MM.1S (cell line): ENCODE data around the gene DCD.

Experiments
- DNase-seq: peaks from one replicate; pipeline ENCODE4 v3.0.0-alpha.2; 2015
- H2AFZ ChIP-seq: fragments of 300-600 bp; sonication (generic); 2 replicates; pipeline ENCODE4 v1.6.0; 2016; ENCODE audit warnings: antibody characterized with exemption, low read length
- H3F3A ChIP-seq: fragments of 300-600 bp; sonication (generic); 2 replicates; pipeline ENCODE4 v1.6.1; 2016; ENCODE audit warnings: mild to moderate bottlenecking, antibody characterized with exemption, low read length, moderate library complexity, mixed read lengths; ENCODE audit not compliant: insufficient read depth
- H3K27ac ChIP-seq: fragments of 300-600 bp; sonication (generic); 2 replicates; pipeline ENCODE4 v1.5.1; 2016; ENCODE audit warnings: mild to moderate bottlenecking, low read length
- H3K27me3 ChIP-seq: fragments of 300-600 bp; sonication (generic); replicated peaks from 2 replicates; pipeline ENCODE4 v1.6.0; 2016; ENCODE audit warnings: low read length; ENCODE audit not compliant: insufficient read depth
- H3K36me3 ChIP-seq: fragments of 300-600 bp; sonication (generic); replicated peaks from 2 replicates; pipeline ENCODE4 v1.6.1; 2016; ENCODE audit warnings: mild to moderate bottlenecking, low read length, mixed read lengths; ENCODE audit not compliant: insufficient read depth
- H3K4me1 ChIP-seq: fragments of 300-600 bp; sonication (generic); 2 replicates; pipeline ENCODE4 v1.6.1; 2016; ENCODE audit warnings: low read length, mixed read lengths
- H3K4me2 ChIP-seq: fragments of 300-600 bp; sonication (generic); 2 replicates; pipeline ENCODE4 v1.6.0; 2016; ENCODE audit warnings: low read depth, low read length
- H3K4me3 ChIP-seq: fragments of 300-600 bp; sonication (generic); 2 replicates; pipeline ENCODE4 v1.5.1; 2016; ENCODE audit warnings: low read length, mixed read lengths
- H3K79me2 ChIP-seq: fragments of 300-600 bp; sonication (generic); 2 replicates; pipeline ENCODE4 v1.6.1; 2016; ENCODE audit warnings: mixed run types, low read length, mixed read lengths
- H3K9ac ChIP-seq: fragments of 300-600 bp; sonication (generic); 2 replicates; pipeline ENCODE4 v1.6.1; 2016; ENCODE audit warnings: low read length, mixed read lengths
- H3K9me2 ChIP-seq: fragments of 300-600 bp; sonication (generic); replicated peaks from 2 replicates; pipeline ENCODE4 v1.6.1; 2016; ENCODE audit warnings: mild to moderate bottlenecking, low read length, mixed read lengths; ENCODE audit not compliant: insufficient read depth
- H3K9me3 ChIP-seq: fragments of 300-600 bp; sonication (generic); replicated peaks from 2 replicates; pipeline ENCODE4 v1.6.1; 2016; ENCODE audit warnings: mild to moderate bottlenecking, low read length, mixed read lengths; ENCODE audit not compliant: insufficient read depth
- H4K20me1 ChIP-seq: fragments of 300-600 bp; sonication (generic); 2 replicates; pipeline ENCODE4 v1.6.1; 2016; ENCODE audit warnings: mild to moderate bottlenecking, low read length, moderate library complexity, mixed read lengths; ENCODE audit not compliant: insufficient read depth
- EZH2 ChIP-seq: fragments of 300-600 bp; sonication (generic); optimal IDR thresholded peaks from 2 replicates; pipeline ENCODE3; 2017; ENCODE audit warnings: low read depth, mild to moderate bottlenecking, antibody characterized with exemption, low read length, mixed read lengths
- EZH2phosphoT487 ChIP-seq: fragments of 300-600 bp; sonication (generic); IDR thresholded peaks from 2 replicates; pipeline ENCODE4 v1.6.1; 2018; ENCODE audit warnings: antibody characterized with exemption, low read length
- TF ChIP-seq, protein P1 (sequence below): fragments of 300-600 bp; sonication (generic); IDR thresholded peaks from 2 replicates; pipeline ENCODE4 v1.5.1; 2016; ENCODE audit warnings: antibody characterized with exemption, low read length, mixed read lengths

DCD gene

DNA sequence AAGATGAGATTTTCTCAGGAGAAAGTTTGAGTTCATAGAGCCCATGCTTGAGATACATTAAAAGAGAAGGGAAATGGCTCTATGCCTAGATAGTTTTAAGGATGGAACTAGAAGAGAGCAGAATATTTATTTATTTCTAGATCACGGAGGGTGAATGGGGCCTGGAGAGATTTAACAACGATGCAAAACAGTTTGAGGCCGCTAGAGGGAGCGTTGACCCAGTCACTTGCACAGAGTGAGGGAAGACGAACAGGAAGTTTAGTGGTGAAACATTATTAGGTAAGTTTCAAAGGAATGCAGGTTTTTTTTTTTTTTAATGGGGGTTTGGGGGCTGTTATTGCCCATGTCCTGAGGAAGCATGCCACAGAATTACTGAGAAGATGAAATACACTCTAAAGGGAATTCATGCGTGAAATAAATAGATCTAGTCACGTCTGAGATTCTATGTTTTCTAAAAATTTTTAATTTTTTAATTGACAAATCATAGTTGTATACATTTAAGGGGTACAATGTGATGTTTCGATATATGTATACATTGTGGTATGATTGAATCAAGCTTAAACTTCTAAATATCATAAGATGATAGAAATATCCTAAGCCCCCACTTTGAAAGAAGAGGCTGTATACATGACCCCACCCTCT lies 44.9 kb downstream of the DCD start:
- Histone ChIP-seq H3K4me2 (peak overlapping the region; percentile 3; the same call in 1 of the 2 replicates), H3K79me2 (no peaks in the 10 kb centered on the region), H3K4me3 (no peak overlapping the region), H3K9me3 (no peaks in the 10 kb centered on the region), H3F3A (peaks cover 4% of the 10 kb centered on the region; the same call in 1 of the 2 replicates), H3K27ac (no peak overlapping the region), H3K27me3 (no peaks in the 10 kb centered on the region), H3K4me1 (peaks cover 10% of the 10 kb centered on the region; the same call in 1 of the 2 replicates), H2AFZ (no peak overlapping the region; the same call in 1 of the 2 replicates), H3K36me3 (no peaks in the 10 kb centered on the region), H3K9ac (no peak overlapping the region), H3K9me2 (no peaks in the 10 kb centered on the region), H4K20me1 (no peaks in the 10 kb centered on the region)
- TF ChIP-seq EZH2, result no peak
- no peak for TF ChIP-seq EZH2phosphoT487
- TF ChIP-seq, protein P1, sequence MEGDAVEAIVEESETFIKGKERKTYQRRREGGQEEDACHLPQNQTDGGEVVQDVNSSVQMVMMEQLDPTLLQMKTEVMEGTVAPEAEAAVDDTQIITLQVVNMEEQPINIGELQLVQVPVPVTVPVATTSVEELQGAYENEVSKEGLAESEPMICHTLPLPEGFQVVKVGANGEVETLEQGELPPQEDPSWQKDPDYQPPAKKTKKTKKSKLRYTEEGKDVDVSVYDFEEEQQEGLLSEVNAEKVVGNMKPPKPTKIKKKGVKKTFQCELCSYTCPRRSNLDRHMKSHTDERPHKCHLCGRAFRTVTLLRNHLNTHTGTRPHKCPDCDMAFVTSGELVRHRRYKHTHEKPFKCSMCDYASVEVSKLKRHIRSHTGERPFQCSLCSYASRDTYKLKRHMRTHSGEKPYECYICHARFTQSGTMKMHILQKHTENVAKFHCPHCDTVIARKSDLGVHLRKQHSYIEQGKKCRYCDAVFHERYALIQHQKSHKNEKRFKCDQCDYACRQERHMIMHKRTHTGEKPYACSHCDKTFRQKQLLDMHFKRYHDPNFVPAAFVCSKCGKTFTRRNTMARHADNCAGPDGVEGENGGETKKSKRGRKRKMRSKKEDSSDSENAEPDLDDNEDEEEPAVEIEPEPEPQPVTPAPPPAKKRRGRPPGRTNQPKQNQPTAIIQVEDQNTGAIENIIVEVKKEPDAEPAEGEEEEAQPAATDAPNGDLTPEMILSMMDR, result peak; percentile 83
- peak; percentile 86 for DNase-seq

DNA sequence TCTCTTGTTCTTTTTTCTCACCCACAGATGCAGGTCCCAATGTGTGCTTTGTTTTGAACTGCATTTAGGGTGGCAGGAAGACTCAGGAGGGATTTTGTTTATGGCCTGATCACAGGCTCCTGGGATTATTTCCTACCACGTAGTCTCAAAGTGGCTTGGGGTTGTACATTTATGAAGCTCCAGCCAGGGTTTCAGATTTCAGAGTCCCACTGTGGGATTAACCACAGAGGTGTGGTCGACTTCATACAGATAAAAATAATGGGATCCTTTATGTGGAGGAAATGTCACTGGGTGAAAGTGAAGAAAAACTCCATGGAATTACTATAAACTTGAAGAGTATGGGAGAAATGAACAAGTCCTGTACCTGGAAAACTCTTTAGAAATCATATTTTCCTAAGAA lies 45.5 kb downstream of the DCD start:
- peaks cover 4% of the 10 kb centered on the region; the same call in 1 of the 2 replicates for H3F3A ChIP-seq
- H3K79me2 ChIP-seq, result no peaks in the 10 kb centered on the region
- H4K20me1 ChIP-seq, result no peaks in the 10 kb centered on the region
- no peaks in the 10 kb centered on the region for H3K36me3 ChIP-seq
- H3K9me3 ChIP-seq, result no peaks in the 10 kb centered on the region
- DNase-seq, result no peak
- no peaks in the 10 kb centered on the region for H3K9me2 ChIP-seq
- H3K27ac ChIP-seq, result no peak overlapping the region
- H3K27me3 ChIP-seq, result no peaks in the 10 kb centered on the region
- no peak for TF ChIP-seq EZH2phosphoT487
- no peak overlapping the region for H2AFZ ChIP-seq
- peak overlapping the region; percentile 44; the same call in 1 of the 2 replicates for H3K4me2 ChIP-seq
- peaks cover 10% of the 10 kb centered on the region; the same call in 1 of the 2 replicates for H3K4me1 ChIP-seq
- no peak overlapping the region for H3K4me3 ChIP-seq
- no peak overlapping the region for H3K9ac ChIP-seq

DNA sequence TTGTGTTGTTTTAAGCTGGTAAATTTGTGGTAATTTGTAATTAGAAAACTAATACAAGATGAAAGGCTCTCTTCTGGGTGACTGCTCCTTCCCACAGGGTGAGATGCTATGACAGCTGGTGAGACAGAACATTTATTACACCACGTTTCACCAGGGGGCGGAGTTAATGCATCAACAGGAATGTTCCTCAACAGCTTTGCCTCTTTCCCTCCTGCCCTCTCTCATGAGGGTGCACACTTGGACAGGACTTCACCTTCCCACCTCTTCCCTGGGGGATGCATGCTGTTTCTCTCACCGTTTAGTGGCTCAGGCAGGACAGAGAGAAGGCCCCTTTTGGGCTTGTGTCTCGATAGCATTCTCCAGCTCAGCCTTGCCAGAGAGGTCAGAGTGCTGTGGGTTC lies 46.3 kb downstream of the DCD start:
- no peaks in the 10 kb centered on the region for H3K9me3 ChIP-seq
- peak overlapping the region; percentile 44 for H3K4me2 ChIP-seq
- H3K4me3 ChIP-seq, result peak overlapping the region; percentile 6; the same call in 1 of the 2 replicates
- no peak overlapping the region for H3K9ac ChIP-seq
- H2AFZ ChIP-seq, result peak overlapping the region; percentile 60
- no peaks in the 10 kb centered on the region for H3K27me3 ChIP-seq
- no peaks in the 10 kb centered on the region for H3K9me2 ChIP-seq
- H3K4me1 ChIP-seq, result peaks cover 10% of the 10 kb centered on the region; the same call in 1 of the 2 replicates
- no peak for TF ChIP-seq EZH2
- TF ChIP-seq EZH2phosphoT487, result no peak
- TF ChIP-seq, protein P1, result no peak
- H3K79me2 ChIP-seq, result no peaks in the 10 kb centered on the region
- H3K27ac ChIP-seq, result no peak overlapping the region
- DNase-seq, result peak; percentile 36
- peaks cover 4% of the 10 kb centered on the region; the same call in 1 of the 2 replicates for H3F3A ChIP-seq
- no peaks in the 10 kb centered on the region for H3K36me3 ChIP-seq
- no peaks in the 10 kb centered on the region for H4K20me1 ChIP-seq

GRCh38 chr12:54598970-54599369 lies 49.2 kb downstream of the DCD start:
- no peaks in the 10 kb centered on the region for H3K36me3 ChIP-seq
- H2AFZ ChIP-seq, result no peak overlapping the region
- TF ChIP-seq EZH2 (no peak), EZH2phosphoT487 (no peak)
- TF ChIP-seq, protein P1, result no peak
- H3K9me3 ChIP-seq, result no peaks in the 10 kb centered on the region
- H3K4me3 ChIP-seq, result no peak overlapping the region
- H3K4me2 ChIP-seq, result no peak overlapping the region
- H4K20me1 ChIP-seq, result no peaks in the 10 kb centered on the region
- peaks cover 10% of the 10 kb centered on the region; the same call in 1 of the 2 replicates for H3K4me1 ChIP-seq
- no peak for DNase-seq
- no peak overlapping the region for H3K9ac ChIP-seq
- H3F3A ChIP-seq, result peaks cover 4% of the 10 kb centered on the region; the same call in 1 of the 2 replicates
- no peaks in the 10 kb centered on the region for H3K27me3 ChIP-seq
- H3K9me2 ChIP-seq, result no peaks in the 10 kb centered on the region
- no peaks in the 10 kb centered on the region for H3K79me2 ChIP-seq
- no peak overlapping the region for H3K27ac ChIP-seq
